RKO (cell line): ENCODE measurements around the gene COL15A1.
"Not testable (repeated sequence)": the region's sequence is repeated elsewhere in the genome, so short reads cannot be mapped to it uniquely, and the experiment has no call there.

Experiments used
- DNase-seq: peaks from one replicate; pipeline ENCODE4 v3.0.0-alpha.2; 2016; ENCODE audit warnings: low spot score

COL15A1 gene

DNA sequence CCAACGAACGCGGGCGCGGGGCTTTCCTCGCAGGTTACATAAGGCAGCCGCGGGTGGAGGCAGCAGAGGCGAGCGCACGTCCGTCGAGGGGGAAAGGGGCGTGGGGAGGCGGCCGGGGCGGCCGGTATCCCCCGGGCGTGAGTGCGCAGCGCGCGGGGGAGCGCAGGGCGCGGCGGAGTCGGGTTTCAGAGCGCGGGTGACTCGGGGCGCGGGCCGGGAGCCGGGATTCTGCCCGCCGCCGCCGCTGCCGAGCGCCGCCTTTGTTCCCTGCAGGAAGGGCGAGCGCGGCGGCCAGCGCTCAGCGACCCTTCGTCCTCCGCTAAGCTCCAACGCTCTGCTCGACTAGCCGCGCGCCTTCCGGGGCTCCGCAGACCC, at the start of gene COL15A1:
Gene COL15A1, plus strand, starts transcription at position 226 of the 375 bp plus-strand sequence. CDS start 155 bp downstream, outside the sequence.
- no peak for DNase-seq

DNA sequence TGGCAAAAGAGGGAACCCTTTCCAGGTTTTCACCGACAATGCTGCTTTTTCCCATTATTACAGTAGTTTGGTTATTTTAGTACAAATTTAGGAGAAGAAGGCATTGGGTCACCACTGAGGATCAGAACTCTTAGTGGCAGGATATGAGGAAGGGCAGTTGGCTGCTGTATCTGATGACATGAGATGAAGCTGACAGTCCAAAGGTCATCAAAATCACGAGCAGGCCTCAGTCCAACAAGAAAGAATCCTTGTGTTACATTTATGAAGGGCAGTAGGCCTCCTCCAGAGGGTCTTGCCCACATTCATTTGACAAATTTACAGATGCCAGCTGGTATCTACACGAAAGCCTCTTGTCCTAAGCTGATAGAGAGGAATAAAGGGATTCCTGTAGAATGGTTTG, 49.5 kb upstream of the COL15A1 start:
- no peak for DNase-seq

DNA sequence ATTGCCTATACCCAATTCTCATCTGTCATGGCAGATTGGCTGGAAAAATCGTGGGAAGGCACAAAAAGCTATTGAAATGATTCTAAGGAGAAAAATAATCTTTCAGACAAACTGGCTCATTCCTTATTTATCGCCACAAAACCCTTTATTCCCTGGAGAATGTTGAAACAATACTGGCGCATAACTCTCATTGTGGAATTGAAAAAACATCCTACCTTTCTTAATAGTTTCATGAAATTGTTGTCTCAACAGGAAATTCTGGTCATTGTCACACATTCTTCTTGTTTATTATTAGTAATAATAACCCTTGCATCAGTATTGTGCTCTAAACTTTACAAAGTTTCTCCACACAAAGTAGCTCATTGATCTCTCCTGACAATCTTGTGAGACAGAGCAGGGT, 48.9 kb upstream of the COL15A1 start:
- DNase-seq: no peak

DNA sequence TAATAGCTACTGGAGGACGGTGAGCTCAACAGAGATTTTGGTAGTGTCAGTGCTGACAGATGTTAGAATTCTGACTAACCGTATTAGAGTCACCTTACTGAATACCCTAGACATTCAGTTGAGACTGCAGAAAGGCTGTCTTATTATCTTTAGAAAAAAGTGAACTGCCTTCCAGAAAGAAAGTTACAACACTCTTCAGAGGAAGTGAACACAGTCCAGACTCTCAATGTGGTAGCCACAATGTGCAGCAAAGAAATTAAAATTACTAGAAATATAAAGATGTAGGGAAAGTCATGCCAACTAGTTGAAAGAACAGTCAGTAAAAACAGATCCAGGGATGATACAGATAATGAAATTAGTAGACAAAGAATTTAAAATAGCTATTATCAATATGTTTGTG, 47.1 kb upstream of the COL15A1 start:
- no peak for DNase-seq

DNA sequence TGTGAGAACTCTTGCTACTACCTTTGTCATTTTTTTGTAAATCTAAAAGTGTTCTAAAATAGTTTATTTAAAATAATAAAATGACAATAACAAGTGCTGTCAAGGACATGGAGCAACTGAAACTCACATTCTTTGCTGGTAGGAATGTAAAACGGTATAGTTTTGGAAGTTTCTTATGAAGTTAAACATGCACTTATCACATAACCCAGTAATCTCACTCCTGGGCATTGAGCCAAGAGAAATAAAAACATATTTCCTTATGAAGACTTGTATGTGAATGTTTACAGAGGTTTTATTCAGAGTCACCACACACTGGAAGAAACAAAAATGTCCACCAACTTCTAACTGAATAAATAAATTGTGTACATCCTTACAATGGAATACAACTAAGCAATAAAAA, 46.0 kb upstream of the COL15A1 start:
- DNase-seq: no peak

DNA sequence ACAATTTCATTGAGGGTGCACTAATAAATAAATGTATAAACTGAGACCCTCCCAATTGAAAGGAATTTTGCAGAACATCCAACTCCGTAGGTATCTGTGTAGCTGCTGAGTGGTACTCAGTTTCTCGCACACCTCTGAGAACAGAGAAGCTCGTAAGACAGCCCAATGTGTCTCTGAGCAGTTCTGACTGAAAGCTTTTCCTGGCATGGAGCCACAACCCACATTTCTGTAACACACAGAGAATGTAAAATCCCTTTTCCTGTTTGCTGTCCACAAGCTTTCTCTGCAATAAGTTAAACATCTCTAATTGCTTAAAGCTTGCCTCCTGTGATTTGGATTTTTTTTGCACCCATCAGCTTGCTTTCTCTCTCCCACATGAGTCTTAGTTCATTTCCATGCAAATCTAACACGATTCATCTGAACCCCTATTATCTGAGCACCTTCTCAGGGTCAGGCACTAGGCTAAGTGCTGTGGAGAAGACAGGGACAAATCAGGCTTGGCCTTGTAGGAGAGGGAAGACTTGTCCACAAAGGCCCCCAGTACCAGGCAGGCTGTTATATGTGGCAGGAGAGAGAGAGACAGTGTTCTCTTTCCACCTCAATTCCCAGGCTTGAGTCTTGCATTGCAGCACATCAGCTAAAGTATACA, 44.2 kb upstream of the COL15A1 start:
- DNase-seq: no peak

DNA sequence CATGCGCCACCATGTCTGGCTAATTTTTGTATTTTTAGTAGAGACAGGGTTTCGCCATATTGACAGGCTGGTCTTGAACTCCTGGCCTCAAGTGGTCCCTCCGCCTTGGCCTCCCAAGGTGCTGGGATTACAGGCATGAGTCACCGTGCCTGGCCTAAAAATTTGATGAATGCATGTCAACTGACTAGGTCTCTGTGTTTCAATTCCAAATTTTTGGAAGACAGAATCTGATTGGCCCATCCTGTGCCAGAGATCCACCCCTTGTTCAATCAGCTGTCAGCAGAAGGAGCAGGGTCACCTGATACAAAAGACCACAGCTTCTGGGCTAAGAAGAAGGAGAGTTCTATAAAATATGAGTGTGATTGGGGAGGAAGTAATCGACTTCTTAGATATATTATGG, 43.5 kb upstream of the COL15A1 start:
- no peak for DNase-seq

DNA sequence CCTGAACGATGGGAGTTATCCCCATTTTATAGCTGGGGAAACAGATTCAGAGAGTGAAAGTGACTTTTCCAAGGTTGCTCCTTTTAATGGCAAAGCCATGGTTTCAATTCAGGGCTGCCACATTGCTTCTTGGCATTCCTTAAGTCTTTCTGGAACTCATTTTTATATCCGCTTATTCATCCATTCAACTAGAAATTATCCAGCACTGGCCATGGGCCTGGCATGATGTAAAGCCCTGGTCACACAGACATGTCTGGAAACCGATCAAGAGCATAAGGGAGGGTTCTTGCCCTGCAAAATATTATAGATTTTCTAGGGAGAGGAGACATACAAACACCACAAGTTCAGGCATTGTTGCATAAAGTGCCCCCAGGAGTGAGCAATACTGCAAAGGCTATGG, 43.0 kb upstream of the COL15A1 start:
- DNase-seq: no peak

DNA sequence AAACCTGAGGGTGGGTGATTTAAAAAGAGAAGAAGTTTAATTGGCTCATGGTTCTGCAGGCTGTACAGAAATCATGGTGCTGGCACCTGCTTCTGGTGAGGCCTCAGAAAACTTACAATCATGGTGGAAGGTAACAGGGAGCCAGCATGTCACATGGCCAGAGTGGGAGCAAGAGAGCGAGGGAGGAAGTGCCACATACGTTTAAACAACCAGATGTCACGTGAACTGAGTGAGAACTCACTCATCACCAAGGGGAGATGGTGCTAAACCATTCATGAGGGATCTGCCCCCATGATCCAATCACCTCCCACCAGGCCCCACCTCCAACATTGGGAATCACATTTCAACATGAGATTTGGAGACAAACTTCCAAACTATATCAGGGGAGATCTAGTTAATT, 41.9 kb upstream of the COL15A1 start:
- not testable (repeated sequence) for DNase-seq

DNA sequence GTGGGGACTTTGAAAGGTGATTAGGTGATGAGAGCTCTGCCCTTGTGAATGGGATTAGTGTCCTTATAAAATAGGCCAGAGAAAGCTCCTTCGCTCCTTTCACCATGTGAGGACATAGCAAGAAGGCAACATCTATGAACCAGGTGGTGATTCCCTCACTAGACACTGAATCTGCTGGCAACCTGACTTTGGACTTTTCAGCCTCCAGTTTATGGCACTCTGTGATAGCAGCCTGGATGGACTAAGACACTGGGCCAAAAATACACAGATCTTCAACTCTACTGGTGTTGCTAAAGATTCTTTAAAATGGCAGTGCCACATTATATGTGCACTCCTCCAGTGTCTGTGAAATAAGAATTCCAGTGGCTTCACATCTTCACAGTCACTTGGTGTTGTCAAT, 41.2 kb upstream of the COL15A1 start:
- DNase-seq: no peak

DNA sequence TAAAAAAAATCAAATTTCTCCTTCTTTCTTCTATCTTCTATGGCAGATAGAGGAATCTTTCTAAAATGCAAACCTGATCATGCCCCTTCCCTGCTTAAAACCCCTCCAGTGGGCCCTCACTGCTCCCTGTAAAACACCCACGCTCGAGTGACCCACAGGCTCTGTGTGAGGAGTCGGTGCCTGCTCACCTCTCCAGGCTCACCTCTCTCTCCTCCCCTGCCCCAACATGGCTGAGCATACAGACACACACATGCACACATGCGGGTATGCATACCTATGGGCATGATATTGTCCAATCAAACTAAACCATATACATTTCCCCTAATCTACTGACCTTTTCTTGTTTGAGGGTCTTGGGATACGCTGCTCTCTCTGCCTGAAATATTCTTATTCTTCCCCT, 40.8 kb upstream of the COL15A1 start:
- no peak for DNase-seq

DNA sequence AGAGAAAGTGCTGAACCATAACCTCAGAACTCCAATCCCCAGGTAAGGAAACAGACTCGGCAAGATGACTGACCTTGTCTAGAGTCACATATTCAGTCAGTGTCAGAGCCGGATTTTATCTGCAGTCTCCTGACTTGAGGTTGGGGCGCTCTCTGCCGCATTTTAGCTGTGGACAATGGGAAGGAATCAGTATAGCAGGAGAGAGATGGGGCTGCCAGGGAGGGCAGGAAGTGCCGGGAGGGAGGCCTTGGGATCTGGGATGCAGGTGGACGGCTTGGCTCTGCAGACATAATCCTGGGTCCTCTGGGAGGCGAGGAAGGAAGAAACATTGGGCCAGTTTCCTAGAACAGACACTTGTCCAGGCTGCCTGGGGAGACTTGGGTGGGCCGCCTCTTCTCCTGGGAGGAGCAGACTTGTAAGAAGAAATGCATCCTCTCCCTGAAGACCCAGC, 39.7 kb upstream of the COL15A1 start:
- no peak for DNase-seq

DNA sequence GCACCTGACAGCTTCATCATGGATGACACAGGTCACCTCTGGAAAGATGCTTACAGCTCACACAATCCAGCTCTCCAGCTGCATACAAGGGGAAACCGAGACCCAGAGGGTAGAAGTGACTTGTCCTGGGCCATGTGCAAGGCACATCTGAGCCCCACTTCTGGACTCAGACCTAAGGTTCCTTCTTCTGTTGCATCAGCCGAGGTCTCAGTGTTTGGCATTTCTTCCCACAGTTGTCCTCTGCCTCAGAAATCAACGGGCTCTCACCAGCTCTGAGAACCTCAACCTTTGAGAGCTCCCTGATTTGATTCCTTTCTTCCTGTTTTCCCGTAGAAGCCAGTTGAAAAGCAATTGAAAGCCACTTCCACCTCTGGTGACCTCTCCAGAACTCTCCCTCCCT, 38.7 kb upstream of the COL15A1 start:
- no peak for DNase-seq

DNA sequence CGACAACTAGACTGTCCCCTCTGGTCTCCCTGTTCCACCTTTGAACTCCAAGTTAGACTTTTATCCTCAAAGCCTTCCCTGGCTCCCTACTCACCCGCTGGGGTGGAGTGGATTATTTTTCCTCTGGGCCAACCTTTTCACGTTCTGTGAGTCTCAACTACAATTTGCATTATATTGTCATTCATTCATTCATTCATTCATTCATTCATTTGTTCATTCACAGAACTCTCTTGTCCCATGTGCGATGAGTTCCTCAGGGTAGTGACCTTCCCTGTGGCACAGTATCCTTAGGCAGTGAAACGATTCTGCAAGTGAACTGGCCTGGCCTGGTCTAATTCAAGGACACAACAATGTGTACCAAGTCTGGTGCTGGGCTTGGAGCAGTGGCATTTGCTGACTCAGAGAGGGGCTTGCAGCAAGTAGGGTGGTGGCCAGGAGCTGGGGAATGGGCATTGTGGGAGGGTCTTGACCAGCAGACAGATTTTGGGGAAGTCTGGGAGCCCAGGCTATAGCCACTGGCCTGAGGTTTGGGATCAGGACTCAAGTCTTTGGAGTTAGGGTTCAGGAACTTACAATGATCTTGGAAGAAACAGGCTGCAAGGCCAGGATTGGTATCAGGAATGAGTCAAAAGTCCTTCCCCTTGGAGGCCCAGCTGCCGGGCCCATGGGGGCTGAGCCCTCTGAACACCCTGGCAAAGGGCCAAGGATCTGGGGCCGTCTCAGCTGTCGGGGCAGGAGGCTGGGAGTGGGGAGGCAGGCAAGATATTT, 37.2 kb upstream of the COL15A1 start:
- no peak for DNase-seq

DNA sequence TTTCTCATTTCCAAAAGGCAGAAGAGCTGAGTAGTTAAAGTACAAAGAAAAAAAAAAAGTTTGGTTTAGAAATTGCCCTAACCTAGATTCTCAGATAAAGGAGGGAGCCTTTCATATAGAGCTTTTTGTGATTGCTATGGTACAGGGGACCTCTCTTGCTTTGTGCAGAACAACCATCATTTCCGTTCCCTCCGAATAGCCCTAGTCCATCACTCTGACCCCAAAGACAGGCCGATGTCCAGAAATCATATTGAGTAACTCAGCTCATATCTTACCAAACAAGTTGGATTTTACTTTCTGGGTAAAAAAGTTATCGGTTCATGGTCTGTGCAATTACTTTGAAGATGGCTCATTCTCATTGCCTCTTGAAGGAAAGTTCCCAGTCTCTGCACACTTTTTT, 36.7 kb upstream of the COL15A1 start:
- DNase-seq: no peak

DNA sequence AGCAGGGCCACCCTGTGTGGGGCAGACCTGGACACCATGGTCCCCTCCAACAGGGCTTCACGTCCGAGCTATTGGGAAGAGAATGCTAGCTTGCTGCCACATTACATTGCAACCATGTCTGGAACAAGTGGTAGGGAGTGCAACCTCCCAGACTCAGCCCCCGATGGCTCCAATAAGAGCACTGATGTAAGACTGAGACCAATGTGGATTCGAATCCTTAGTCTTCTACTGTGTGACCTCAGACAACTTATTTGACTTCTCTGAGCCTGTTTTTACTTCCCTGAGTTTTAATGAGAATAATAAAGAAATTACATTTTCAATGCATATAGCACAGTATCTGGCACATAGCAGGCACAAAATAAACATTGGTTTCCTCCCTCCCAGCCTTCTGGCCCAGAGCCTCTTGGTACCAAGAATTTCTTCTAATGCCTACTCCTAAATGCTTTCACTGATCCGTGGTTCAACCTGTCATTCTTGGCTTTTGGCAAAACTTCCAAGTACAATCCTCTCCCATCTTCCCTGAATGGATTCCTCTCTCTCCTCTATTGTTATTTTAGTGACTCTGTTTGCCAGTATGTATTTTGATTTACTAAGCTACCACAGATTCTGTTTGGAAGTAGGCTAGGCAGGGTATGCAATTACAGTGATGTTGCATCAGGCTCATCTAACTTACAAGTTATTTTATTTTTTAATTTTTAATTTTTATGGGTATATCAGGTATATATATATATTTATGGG, 34.6 kb upstream of the COL15A1 start:
- no peak for DNase-seq

DNA sequence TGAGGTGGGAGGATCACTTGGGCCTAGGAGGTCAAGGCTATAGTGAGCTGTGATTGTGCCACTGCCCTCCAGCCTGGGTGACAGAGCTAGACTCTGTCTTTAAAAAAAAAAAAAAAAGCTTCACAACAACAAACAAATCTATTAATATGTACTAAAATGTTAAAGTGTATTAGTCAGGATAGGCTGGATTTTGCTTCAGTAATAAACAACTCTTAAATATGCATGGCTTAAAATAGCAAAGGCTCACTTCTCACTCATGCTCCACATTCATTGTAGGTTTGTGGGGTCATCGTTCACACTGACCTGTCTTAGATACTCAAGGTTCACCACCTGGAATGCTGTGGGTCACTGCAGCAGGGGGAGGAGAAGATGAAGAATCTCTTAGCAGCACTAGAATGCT, 33.8 kb upstream of the COL15A1 start:
- no peak for DNase-seq

DNA sequence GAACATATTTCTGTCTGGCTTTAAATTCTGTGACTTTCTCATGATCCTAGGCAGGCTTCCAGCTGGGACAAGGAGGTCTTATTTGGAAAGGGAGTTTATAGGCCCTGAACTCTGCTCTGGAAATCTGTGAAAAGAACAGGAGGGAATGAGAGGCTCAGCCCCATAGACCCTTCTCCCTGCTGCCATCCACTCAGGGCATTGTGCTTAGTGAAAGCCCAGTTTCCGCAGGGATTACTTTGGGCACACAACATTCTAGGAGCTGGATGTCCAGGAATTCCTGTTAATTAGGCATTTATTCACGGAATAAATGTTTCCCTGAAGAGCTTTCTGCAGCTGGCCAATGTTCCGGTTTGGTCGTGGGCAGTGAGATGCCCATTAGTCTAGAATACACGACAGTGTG, 32.7 kb upstream of the COL15A1 start:
- DNase-seq: no peak

DNA sequence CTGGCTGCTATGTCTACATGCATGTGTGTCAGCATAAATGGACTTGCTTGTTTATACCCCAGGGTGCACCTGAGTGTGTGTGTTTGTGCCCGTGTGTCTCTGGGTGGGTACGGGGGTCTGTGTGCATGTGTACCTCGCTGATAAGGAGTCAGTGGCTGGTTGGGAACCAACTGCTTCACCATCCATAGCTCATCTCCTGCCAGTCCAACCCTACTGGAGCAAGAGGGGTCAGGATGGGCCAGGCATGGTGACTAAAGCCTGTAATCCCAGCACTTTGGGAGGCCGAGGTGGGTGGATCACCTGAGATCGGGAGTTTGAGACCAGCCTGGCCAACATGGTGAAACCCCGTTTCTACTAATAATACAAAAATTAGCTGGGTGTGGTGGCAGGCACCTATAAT, 32.0 kb upstream of the COL15A1 start:
- DNase-seq: not testable (repeated sequence)

DNA sequence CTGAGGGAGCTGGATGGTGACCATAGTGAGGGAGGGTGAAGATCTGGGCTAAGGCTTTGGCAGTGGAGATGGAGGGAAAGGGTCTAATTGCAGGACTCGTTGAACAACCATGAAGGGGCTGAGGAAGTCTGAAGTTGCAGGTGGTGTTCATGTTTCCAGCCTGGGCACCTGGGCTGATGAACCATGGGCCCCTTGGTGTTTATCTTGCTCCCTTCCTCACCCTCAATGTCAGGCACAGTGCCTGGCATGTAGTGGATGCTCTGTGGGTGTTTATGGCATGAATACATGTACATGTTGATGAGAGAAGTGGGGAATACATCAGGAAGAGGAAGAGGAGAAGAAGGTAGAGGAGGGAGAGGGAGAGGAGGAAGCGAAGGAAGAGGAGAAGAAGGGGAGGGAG, 31.3 kb upstream of the COL15A1 start:
- no peak for DNase-seq

DNA sequence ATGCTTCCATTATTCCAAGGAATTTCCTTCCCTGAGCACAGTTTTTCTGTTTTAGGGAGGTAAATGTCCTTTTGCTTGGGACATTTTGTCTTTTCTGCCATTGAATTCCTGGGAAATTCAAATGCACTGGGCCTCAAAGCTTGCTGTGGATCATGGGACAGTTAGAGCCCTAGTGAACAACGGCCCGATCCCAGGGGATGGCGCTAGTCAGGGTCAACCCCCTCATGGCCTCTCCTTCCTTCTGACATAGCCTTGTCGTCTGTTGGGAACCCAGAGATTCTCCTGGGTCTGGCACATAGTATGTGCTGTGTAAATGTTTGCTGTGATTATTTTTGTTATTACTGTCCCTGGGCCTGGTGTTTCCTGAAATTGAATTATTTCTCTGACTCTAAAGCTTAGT, 30.7 kb upstream of the COL15A1 start:
- no peak for DNase-seq

DNA sequence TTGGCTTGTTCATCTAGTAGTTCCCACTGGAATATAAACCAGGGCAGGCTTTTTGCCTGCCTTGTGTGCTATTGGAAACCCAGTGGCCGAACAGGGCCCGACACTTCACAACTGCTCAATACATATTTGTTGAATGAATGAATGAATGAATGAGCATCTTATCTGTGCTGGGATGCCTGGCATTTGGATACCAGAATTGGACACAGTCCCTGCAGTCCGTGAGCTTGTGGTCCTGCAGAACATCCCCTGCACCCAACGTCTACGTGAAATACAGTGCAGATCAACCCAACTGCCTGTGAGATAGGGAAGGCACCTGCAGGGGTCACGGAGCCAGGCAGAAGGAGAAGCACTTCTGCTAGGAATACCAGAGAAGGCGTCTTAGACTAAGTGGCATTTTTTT, 30.0 kb upstream of the COL15A1 start:
- DNase-seq: no peak

DNA sequence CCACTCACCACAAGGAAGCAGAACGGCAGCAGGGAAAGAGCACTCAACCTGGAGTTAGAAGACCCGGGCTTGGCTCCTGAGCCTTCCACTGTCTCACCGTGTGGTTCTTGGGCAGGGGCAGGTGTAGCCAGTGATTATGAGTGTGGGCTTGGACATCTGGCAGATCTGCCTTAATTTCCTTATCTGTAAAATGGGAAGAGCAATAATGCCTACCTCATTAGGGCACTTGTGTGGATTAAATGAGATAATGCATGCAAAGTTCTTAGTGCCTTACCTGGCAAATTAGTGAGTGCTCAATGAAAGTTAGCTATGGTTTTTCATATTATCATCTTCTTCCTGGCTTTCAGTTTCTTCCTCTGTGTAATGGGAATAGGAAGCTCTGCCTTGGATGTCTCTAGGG, 28.1 kb upstream of the COL15A1 start:
- DNase-seq: no peak
